K562 (cell line): ENCODE measurements around the gene SLC30A1. TPM values are rescaled to one million over a fixed set of nuclear protein-coding genes. Genes with fewer than 3 reads are reported as not detected.

Source experiments
- ATAC-seq: fragments of 200-7000 bp; cut with Tn5 transposase; 3 replicates; pipeline ENCODE4 v1.9.1; 2020; ENCODE audit warnings: moderate library complexity
- BruUV-seq: library from RNA; stranded (reverse); fragments of 400-500 nt; replicated peaks from 2 replicates; lab custom pipeline; 2021; lab: Mats Ljungman, UMichigan
- CTCF ChIA-PET: fragments of 300-600 bp; formaldehyde crosslinking; extraction: SDS; loops from one replicate; lab custom pipeline; 2021; ENCODE audit warnings: low intra/inter-chr PET ratio; lab: Yijun Ruan, JAX
- POLR2A ChIA-PET: fragments of 300-600, 350-650 bp; sonication (Branson Sonifier 250); formaldehyde crosslinking; extraction: SDS; loops from one replicate; lab custom pipeline; 2021; ENCODE audit warnings: antibody characterized with exemption, inconsistent platforms; lab: Yijun Ruan, JAX
- DNase-seq, 4 experiments: peaks; one replicate each; pipeline versions ENCODE4 v3.0.0 to v3.0.0-alpha.2; 2011 to 2018; ENCODE audit warnings: low spot score in 3 of 4, mixed read lengths in 3 of 4; ENCODE audit errors: extremely low read depth in 1 of 4
- FAIRE-seq: peaks from 2 replicates; lab custom pipeline; 2011; peaks lifted over from hg19 to GRCh38; lab: Jason Lieb, UNC
- H2AFZ ChIP-seq: 2 replicates; pipeline ENCODE4 v1.6.0; 2011; ENCODE audit warnings: low read depth, low read length, control low read depth, inconsistent platforms
- H3K27ac ChIP-seq: fragments of 200-600 bp; 3 replicates; pipeline ENCODE4 v1.8.0; 2011; ENCODE audit warnings: low read depth, mild to moderate bottlenecking, control low read depth, inconsistent platforms, low read length, moderate library complexity, mixed read lengths; ENCODE audit errors: extremely low read depth
- H3K27me3 ChIP-seq, 2 experiments: fragments of 300-600 bp in 1 of 2; 2 replicates in 1 of 2; 3 replicates in 1 of 2; pipeline versions ENCODE4 v1.6.0 to v1.8.0; 2011; ENCODE audit warnings: inconsistent platforms in 2 of 2, low read length in 2 of 2, mild to moderate bottlenecking in 1 of 2, mixed read lengths in 1 of 2, moderate library complexity in 1 of 2; ENCODE audit not compliant: control insufficient read depth in 2 of 2, insufficient read depth in 2 of 2
- H3K36me3 ChIP-seq: fragments of 300-600 bp; 3 replicates; pipeline ENCODE4 v1.8.0; 2011; ENCODE audit warnings: mild to moderate bottlenecking, low read length, inconsistent platforms; ENCODE audit not compliant: control insufficient read depth, insufficient read depth
- H3K4me1 ChIP-seq, 2 experiments: fragments of 200-600 bp in 1 of 2; replicated peaks in 1 of 2; 2 replicates in 1 of 2; 3 replicates in 1 of 2; pipeline versions ENCODE4 v1.5.1 to v1.8.0; 2011; ENCODE audit warnings: inconsistent platforms in 2 of 2, low read length in 2 of 2, mild to moderate bottlenecking in 1 of 2, mixed read lengths in 1 of 2, moderate library complexity in 1 of 2; ENCODE audit not compliant: control insufficient read depth in 2 of 2, insufficient read depth in 2 of 2
- H3K4me2 ChIP-seq: 2 replicates; pipeline ENCODE4 v1.6.1; 2011; ENCODE audit warnings: low read length, control low read depth, inconsistent platforms, mixed read lengths; ENCODE audit not compliant: insufficient read depth
- H3K4me3 ChIP-seq: fragments of 200-600 bp; sonication (generic), shearing (Covaris generic); 2 replicates; pipeline ENCODE4 v1.5.1; 2016; ENCODE audit warnings: control low read depth, inconsistent platforms
- H3K79me2 ChIP-seq: fragments of 200-600 bp; 3 replicates; pipeline ENCODE4 v1.8.0; 2011; ENCODE audit warnings: low read length, inconsistent platforms; ENCODE audit not compliant: control insufficient read depth, insufficient read depth
- H3K9ac ChIP-seq, 2 experiments: 2 replicates each; pipeline versions ENCODE4 v1.6.0 to v1.6.1; 2011; ENCODE audit warnings: low read depth in 2 of 2, low read length in 2 of 2, control low read depth in 1 of 2, inconsistent platforms in 1 of 2, mild to moderate bottlenecking in 1 of 2, mixed read lengths in 1 of 2; ENCODE audit not compliant: insufficient read depth in 1 of 2
- H3K9me1 ChIP-seq: one replicate; pipeline ENCODE4 v1.6.0; 2011; ENCODE audit warnings: inconsistent platforms, mild to moderate bottlenecking, low read length, moderate library complexity; ENCODE audit not compliant: control insufficient read depth, insufficient read depth
- H3K9me3 ChIP-seq: replicated peaks from 2 replicates; pipeline ENCODE4 v1.5.1; 2011; ENCODE audit warnings: low read depth, low read length, inconsistent platforms; ENCODE audit not compliant: control insufficient read depth, insufficient read depth
- H4K20me1 ChIP-seq: replicated peaks from 2 replicates; pipeline ENCODE4 v1.6.1; 2011; ENCODE audit warnings: low read length, inconsistent platforms, mixed read lengths; ENCODE audit not compliant: control insufficient read depth, insufficient read depth
- BACH1 ChIP-seq: fragments of 200-800 bp; sonication (Bioruptor generic); IDR thresholded peaks from 2 replicates; pipeline ENCODE4 v1.6.1; 2016; ENCODE audit warnings: missing genetic modification characterization, missing compliant biosample characterization
- CCAR2 ChIP-seq: fragments of 200-400 bp; formaldehyde crosslinking; IDR thresholded peaks from 2 replicates; pipeline ENCODE4 v1.6.1; 2017; ENCODE audit warnings: mild to moderate bottlenecking, low read depth, low read length
- PHF20 ChIP-seq: fragments of 450-650 bp; IDR thresholded peaks from 2 replicates; pipeline ENCODE4 v1.6.1; 2018; ENCODE audit not compliant: partially characterized antibody
- RBM22 ChIP-seq: fragments of 200-400 bp; formaldehyde crosslinking; IDR thresholded peaks from 2 replicates; pipeline ENCODE4 v1.6.1; 2018; ENCODE audit warnings: low read length, low read depth; ENCODE audit not compliant: poor library complexity, severe bottlenecking
- TAF1 ChIP-seq: IDR thresholded peaks from 2 replicates; pipeline ENCODE4 v1.6.1; 2011; ENCODE audit warnings: mild to moderate bottlenecking, low read length, moderate library complexity; ENCODE audit not compliant: insufficient read depth, control insufficient read depth, severe bottlenecking; ENCODE audit errors: extremely low read depth
- WGBS: fragments of 100-300 bp; shearing (Covaris generic); methylation state at CpG from one replicate; pipeline ENCODE4 v1.1.6; 2016; ENCODE audit warnings: low coverage, mixed read lengths; ENCODE audit not compliant: insufficient coverage; ENCODE audit errors: missing lambda C conversion rate; 5-methylcytosine and 5-hydroxymethylcytosine counted together
- in situ Hi-C: fragments of 300-500 bp; cut with MboI; formaldehyde crosslinking; loops from 4 replicates; pipeline ENCODE4 v1.15.0; 2018; ENCODE audit warnings: inconsistent platforms, mixed read lengths
- intact Hi-C: fragments of 100-400 bp; cut with micrococcal nuclease; formaldehyde crosslinking; loops from 2 replicates; pipeline ENCODE4 v1.14.2; 2022
- polyA plus RNA-seq, 8 experiments: library from polyadenylated mRNA; depleted of rRNA in 4 of 8; stranded (reverse) in 5 of 8; unstranded in 3 of 8; fragments of >200 nt; fragmentation: Nextera tagmentation in 2 of 8; fragmentation: Illumina TruSeq in 1 of 8; extraction: Ambion mirVana in 2 of 8; extraction: Trizol in 1 of 8; gene quantifications; 2 replicates each; pipeline versions ENCODE4 v1.2.1 to v1.2.3, GENCODE V29; 2011 to 2014; ENCODE audit warnings: inconsistent platforms in 1 of 8, missing spikeins in 1 of 8
- total RNA-seq, 7 experiments: library from RNA; depleted of rRNA in 6 of 7; stranded (reverse); fragments of >200 nt in 6 of 7; fragmentation: Illumina TruSeq in 2 of 7; extraction: Trizol in 2 of 7; gene quantifications; 2 replicates each; pipeline versions ENCODE4 v1.2.1 to v1.2.3, GENCODE V29; 2011 to 2021; ENCODE audit warnings: low replicate concordance in 1 of 7
- TF ChIP-seq, protein P1 (sequence below): sonication (generic); formaldehyde crosslinking; IDR thresholded peaks from 2 replicates; pipeline ENCODE4 v1.8.1; 2023; ENCODE audit warnings: mild to moderate bottlenecking, missing genetic modification reagents

SLC30A1 gene
- total and polyA plus RNA-seq, 9 of the 15 experiments (the other 6 are each of a cell fraction or from before 2014, with no cell fraction given) = 4.1 to 14.4 (median 6.6) TPM

DNA sequence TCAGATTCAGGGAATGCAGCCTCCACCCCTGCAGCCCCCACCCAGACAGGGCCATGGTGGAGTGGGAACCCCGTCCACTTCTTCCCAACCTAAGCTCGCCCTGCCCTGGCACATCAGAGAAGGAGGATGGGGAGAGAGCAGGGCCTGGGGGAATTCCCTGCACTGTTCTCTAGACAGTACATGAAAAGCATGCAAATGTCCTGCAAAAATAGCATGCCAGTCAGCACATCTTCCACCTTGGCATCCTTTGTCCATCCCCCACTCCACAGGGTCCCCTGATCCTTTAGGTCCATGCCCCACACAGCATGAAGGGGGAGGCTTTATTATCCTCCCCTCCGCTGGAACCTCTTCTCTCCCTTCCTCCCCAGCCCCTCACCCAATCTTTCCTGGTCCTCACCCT lies 52.0 kb downstream of the SLC30A1 start:
- 65% methylated on average over 3 of the region's 3 CpGs for WGBS
- Histone ChIP-seq H3K4me2 (no peak overlapping the region), H3K4me1 (peaks cover 10 to 15% of the 10 kb centered on the region in 2 experiments; a peak in 3 of 5 replicates), H3K4me3 (no peak overlapping the region), H2AFZ (no peak overlapping the region), H3K9me1 (peaks cover 3% of the 10 kb centered on the region), H3K36me3 (no peaks in the 10 kb centered on the region), H3K79me2 (no peaks in the 10 kb centered on the region), H3K9me3 (no peaks in the 10 kb centered on the region), H3K27me3 (no peaks in the 10 kb centered on the region), H3K27ac (no peak overlapping the region), H3K9ac (no peak overlapping the region), H4K20me1 (no peaks in the 10 kb centered on the region)
- intact Hi-C loops (no loop called here), in situ Hi-C loops (no loop called here)
- no peak for TF ChIP-seq BACH1 (tag)
- TF ChIP-seq, protein P1, sequence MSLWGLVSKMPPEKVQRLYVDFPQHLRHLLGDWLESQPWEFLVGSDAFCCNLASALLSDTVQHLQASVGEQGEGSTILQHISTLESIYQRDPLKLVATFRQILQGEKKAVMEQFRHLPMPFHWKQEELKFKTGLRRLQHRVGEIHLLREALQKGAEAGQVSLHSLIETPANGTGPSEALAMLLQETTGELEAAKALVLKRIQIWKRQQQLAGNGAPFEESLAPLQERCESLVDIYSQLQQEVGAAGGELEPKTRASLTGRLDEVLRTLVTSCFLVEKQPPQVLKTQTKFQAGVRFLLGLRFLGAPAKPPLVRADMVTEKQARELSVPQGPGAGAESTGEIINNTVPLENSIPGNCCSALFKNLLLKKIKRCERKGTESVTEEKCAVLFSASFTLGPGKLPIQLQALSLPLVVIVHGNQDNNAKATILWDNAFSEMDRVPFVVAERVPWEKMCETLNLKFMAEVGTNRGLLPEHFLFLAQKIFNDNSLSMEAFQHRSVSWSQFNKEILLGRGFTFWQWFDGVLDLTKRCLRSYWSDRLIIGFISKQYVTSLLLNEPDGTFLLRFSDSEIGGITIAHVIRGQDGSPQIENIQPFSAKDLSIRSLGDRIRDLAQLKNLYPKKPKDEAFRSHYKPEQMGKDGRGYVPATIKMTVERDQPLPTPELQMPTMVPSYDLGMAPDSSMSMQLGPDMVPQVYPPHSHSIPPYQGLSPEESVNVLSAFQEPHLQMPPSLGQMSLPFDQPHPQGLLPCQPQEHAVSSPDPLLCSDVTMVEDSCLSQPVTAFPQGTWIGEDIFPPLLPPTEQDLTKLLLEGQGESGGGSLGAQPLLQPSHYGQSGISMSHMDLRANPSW (CRISPR knock-in tag) = no peak
- TF ChIP-seq TAF1 = no peak
- no peak for TF ChIP-seq PHF20
- TF ChIP-seq RBM22 = no peak
- no peak for TF ChIP-seq CCAR2
- ChIA-PET POLR2A (interaction anchor here (2.0 kb wide), 1 partner anchor 15 kb away, joined by 7 read pairs; no protein-coding TSS in a partner anchor), CTCF (no interaction called here)
- BruUV-seq = no TSS peak
- FAIRE-seq (no peak), ATAC-seq (no peak), DNase-seq (no peak)
